SK-N-SH treated with all-trans-retinoic acid at 6 μM for 48 hours (cell line): ENCODE results near the gene THSD4.

Source experiments
- ATAC-seq: fragments of 200-7000 bp; cut with Tn5 transposase; 3 replicates; pipeline ENCODE4 v1.9.1; 2020; ENCODE audit warnings: mild to moderate bottlenecking, moderate library complexity
- BACH2 ChIP-seq: fragments of 250-450 bp; sonication (Bioruptor Pico); IDR thresholded peaks from 2 replicates; pipeline ENCODE4 v1.9.0; 2021; ENCODE audit warnings: mild to moderate bottlenecking, borderline replicate concordance
- CREB5 ChIP-seq: fragments of 250-450 bp; sonication (Bioruptor Pico); IDR thresholded peaks from 2 replicates; pipeline ENCODE4 v1.5.1; 2020; ENCODE audit warnings: low read depth, mild to moderate bottlenecking, moderate library complexity
- ESRRG ChIP-seq: fragments of 250-450 bp; sonication (Bioruptor Pico); IDR thresholded peaks from 2 replicates; pipeline ENCODE4 v1.6.1; 2021; ENCODE audit warnings: mild to moderate bottlenecking
- ISL1 ChIP-seq: fragments of 250-450 bp; sonication (Bioruptor Pico); IDR thresholded peaks from 2 replicates; pipeline ENCODE4 v2.1.2; 2022; ENCODE audit warnings: mild to moderate bottlenecking, moderate library complexity
- OSR1 ChIP-seq: fragments of 250-450 bp; sonication (Bioruptor Pico); IDR thresholded peaks from 2 replicates; pipeline ENCODE4 v1.8.0; 2022; ENCODE audit warnings: moderate library complexity, mild to moderate bottlenecking, inconsistent platforms
- POU6F1 ChIP-seq: fragments of 250-450 bp; sonication (Bioruptor Pico); IDR thresholded peaks from 2 replicates; pipeline ENCODE4 v1.8.0; 2021; ENCODE audit warnings: low read depth, mild to moderate bottlenecking, moderate library complexity, borderline replicate concordance
- PPARA ChIP-seq: fragments of 250-450 bp; sonication (Bioruptor Pico); IDR thresholded peaks from 2 replicates; pipeline ENCODE4 v1.5.0; 2020; ENCODE audit warnings: mild to moderate bottlenecking, borderline replicate concordance
- RARB ChIP-seq: fragments of 250-450 bp; sonication (Bioruptor Pico); IDR thresholded peaks from 2 replicates; pipeline ENCODE4 v1.8.0; 2021; ENCODE audit warnings: mild to moderate bottlenecking, moderate library complexity
- TCF4 ChIP-seq: fragments of 250-450 bp; sonication (Bioruptor Pico); IDR thresholded peaks from 2 replicates; pipeline ENCODE4 v1.8.0; 2021; ENCODE audit warnings: mild to moderate bottlenecking, moderate library complexity, borderline replicate concordance
- TOX ChIP-seq: fragments of 250-450 bp; sonication (Bioruptor Pico); IDR thresholded peaks from 2 replicates; pipeline ENCODE4 v1.8.0; 2021; ENCODE audit warnings: mild to moderate bottlenecking, moderate library complexity, borderline replicate concordance
- ZFP3 ChIP-seq: fragments of 250-450 bp; sonication (Bioruptor Pico); IDR thresholded peaks from 2 replicates; pipeline ENCODE4 v1.5.0; 2020; ENCODE audit warnings: mild to moderate bottlenecking, moderate library complexity
- ZFP30 ChIP-seq: fragments of 450-650 bp; formaldehyde crosslinking; IDR thresholded peaks from 2 replicates; pipeline ENCODE4 v1.5.0; 2022; ENCODE audit warnings: mild to moderate bottlenecking, moderate library complexity
- ZNF565 ChIP-seq: fragments of 450-650 bp; formaldehyde crosslinking; conservative IDR thresholded peaks from 2 replicates; pipeline ENCODE4 v1.5.0; 2020; ENCODE audit warnings: low read depth, mild to moderate bottlenecking, moderate library complexity
- ZNF70 ChIP-seq: fragments of 450-650 bp; formaldehyde crosslinking; IDR thresholded peaks from 2 replicates; pipeline ENCODE4 v1.5.0; 2020; ENCODE audit warnings: mild to moderate bottlenecking, moderate library complexity
- TF ChIP-seq, protein P1 (sequence below): fragments of 250-450 bp; sonication (Bioruptor Pico); IDR thresholded peaks from 2 replicates; pipeline ENCODE4 v1.8.0; 2020; ENCODE audit warnings: mild to moderate bottlenecking, moderate library complexity, borderline replicate concordance
- TF ChIP-seq, protein P2 (sequence below): fragments of 250-450 bp; sonication (Bioruptor Pico); IDR thresholded peaks from 2 replicates; pipeline ENCODE4 v1.5.0; 2020; ENCODE audit warnings: mild to moderate bottlenecking, moderate library complexity
- TF ChIP-seq, protein P3 (sequence below): fragments of 250-450 bp; sonication (Bioruptor Pico); IDR thresholded peaks from 2 replicates; pipeline ENCODE4 v1.5.1; 2021; ENCODE audit warnings: mild to moderate bottlenecking, moderate library complexity

The THSD4 gene

GRCh38 chr15:71387810-71388209 is 272.5 kb downstream of the THSD4 start:
- TF ChIP-seq POU6F1 (CRISPR knock-in tag) (no peak), PPARA (CRISPR knock-in tag) (no peak), TOX (CRISPR knock-in tag) (no peak), ISL1 (CRISPR knock-in tag) (no peak), ZNF565 (no peak), BACH2 (CRISPR knock-in tag) (no peak), ESRRG (CRISPR knock-in tag) (no peak), ZNF70 (CRISPR knock-in tag) (no peak), ZFP30 (CRISPR knock-in tag) (no peak), TCF4 (CRISPR knock-in tag) (no peak), OSR1 (CRISPR knock-in tag) (no peak)
- TF ChIP-seq, protein P1, sequence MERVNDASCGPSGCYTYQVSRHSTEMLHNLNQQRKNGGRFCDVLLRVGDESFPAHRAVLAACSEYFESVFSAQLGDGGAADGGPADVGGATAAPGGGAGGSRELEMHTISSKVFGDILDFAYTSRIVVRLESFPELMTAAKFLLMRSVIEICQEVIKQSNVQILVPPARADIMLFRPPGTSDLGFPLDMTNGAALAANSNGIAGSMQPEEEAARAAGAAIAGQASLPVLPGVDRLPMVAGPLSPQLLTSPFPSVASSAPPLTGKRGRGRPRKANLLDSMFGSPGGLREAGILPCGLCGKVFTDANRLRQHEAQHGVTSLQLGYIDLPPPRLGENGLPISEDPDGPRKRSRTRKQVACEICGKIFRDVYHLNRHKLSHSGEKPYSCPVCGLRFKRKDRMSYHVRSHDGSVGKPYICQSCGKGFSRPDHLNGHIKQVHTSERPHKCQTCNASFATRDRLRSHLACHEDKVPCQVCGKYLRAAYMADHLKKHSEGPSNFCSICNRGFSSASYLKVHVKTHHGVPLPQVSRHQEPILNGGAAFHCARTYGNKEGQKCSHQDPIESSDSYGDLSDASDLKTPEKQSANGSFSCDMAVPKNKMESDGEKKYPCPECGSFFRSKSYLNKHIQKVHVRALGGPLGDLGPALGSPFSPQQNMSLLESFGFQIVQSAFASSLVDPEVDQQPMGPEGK (CRISPR knock-in tag), result no peak
- TF ChIP-seq, protein P2, sequence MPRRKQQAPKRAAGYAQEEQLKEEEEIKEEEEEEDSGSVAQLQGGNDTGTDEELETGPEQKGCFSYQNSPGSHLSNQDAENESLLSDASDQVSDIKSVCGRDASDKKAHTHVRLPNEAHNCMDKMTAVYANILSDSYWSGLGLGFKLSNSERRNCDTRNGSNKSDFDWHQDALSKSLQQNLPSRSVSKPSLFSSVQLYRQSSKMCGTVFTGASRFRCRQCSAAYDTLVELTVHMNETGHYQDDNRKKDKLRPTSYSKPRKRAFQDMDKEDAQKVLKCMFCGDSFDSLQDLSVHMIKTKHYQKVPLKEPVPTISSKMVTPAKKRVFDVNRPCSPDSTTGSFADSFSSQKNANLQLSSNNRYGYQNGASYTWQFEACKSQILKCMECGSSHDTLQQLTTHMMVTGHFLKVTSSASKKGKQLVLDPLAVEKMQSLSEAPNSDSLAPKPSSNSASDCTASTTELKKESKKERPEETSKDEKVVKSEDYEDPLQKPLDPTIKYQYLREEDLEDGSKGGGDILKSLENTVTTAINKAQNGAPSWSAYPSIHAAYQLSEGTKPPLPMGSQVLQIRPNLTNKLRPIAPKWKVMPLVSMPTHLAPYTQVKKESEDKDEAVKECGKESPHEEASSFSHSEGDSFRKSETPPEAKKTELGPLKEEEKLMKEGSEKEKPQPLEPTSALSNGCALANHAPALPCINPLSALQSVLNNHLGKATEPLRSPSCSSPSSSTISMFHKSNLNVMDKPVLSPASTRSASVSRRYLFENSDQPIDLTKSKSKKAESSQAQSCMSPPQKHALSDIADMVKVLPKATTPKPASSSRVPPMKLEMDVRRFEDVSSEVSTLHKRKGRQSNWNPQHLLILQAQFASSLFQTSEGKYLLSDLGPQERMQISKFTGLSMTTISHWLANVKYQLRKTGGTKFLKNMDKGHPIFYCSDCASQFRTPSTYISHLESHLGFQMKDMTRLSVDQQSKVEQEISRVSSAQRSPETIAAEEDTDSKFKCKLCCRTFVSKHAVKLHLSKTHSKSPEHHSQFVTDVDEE (CRISPR knock-in tag), result no peak
- no peak for ATAC-seq

DNA sequence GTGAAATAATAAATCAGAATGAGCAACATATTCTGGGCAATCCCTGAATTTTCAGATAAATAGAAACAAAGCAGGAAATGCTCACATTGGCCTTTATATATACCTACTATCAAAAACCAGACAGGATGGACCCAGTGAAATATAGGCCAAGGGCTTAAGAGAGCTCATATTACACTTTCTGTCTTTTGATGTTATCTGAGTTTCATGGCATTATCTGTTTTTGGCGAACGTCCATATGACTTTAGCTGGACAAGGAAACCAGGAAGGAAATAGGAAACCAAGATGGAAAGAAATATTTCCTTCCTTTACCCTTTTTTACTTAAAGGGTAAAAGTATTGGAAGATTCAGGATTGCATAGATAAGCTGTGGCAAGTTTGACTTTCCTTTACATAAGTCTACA is 274.8 kb downstream of the THSD4 start:
- peak; percentile 46; the same call in 2 of the 3 replicates for ATAC-seq
- TF ChIP-seq, protein P3, sequence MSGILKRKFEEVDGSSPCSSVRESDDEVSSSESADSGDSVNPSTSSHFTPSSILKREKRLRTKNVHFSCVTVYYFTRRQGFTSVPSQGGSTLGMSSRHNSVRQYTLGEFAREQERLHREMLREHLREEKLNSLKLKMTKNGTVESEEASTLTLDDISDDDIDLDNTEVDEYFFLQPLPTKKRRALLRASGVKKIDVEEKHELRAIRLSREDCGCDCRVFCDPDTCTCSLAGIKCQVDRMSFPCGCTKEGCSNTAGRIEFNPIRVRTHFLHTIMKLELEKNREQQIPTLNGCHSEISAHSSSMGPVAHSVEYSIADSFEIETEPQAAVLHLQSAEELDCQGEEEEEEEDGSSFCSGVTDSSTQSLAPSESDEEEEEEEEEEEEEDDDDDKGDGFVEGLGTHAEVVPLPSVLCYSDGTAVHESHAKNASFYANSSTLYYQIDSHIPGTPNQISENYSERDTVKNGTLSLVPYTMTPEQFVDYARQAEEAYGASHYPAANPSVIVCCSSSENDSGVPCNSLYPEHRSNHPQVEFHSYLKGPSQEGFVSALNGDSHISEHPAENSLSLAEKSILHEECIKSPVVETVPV (CRISPR knock-in tag), result no peak
- no peak for TF ChIP-seq POU6F1 (CRISPR knock-in tag)
- no peak for TF ChIP-seq PPARA (CRISPR knock-in tag)
- TF ChIP-seq ESRRG (CRISPR knock-in tag), result no peak
- TF ChIP-seq ZNF70 (CRISPR knock-in tag), result no peak

DNA sequence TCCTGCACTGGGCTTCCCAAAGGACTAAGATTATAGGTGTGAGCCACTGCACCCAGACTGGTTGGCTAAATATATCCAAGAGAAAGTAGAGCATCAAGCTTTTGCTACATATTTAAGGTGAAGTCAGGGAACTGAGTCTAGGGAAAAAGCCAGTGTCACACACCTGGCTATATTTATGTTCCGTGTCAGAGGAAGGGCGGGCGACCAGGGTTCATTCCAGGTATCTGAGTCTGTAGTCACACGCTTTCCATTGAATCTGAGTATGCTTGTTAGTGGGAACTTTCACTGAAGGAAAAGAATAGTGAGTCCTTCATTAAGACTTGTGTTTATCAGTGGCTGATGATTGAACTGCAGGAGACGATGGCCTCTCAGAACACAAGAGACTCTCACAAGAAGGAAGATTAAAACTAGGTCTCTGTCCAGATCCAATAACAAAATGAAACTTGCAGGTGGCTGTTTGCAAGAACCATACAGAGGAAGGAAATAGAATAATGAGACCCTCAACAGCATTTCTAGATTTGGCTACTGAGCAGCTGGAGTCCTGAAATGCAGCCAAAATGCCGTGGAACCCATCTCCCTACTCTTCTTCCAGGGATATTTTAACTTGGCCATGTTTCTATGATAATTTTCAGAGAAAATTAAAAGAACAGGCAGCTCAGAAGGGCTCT is 276.3 kb downstream of the THSD4 start:
- ATAC-seq, result no peak
- TF ChIP-seq ZFP3 (CRISPR knock-in tag), result no peak
- TF ChIP-seq CREB5, result no peak
- TF ChIP-seq ISL1 (CRISPR knock-in tag), result no peak
- TF ChIP-seq POU6F1 (CRISPR knock-in tag), result no peak
- no peak for TF ChIP-seq ESRRG (CRISPR knock-in tag)
- TF ChIP-seq, protein P2 (CRISPR knock-in tag), result no peak
- TF ChIP-seq, protein P1 (CRISPR knock-in tag), result no peak
- TF ChIP-seq BACH2 (CRISPR knock-in tag), result no peak
- TF ChIP-seq RARB, result no peak
